Measurements from ENCODE around the gene DNM3.
"Not testable (repeated sequence)": the region's sequence is repeated elsewhere in the genome, so short reads cannot be mapped to it uniquely, and the experiment has no call there.

DNM3 gene

DNA sequence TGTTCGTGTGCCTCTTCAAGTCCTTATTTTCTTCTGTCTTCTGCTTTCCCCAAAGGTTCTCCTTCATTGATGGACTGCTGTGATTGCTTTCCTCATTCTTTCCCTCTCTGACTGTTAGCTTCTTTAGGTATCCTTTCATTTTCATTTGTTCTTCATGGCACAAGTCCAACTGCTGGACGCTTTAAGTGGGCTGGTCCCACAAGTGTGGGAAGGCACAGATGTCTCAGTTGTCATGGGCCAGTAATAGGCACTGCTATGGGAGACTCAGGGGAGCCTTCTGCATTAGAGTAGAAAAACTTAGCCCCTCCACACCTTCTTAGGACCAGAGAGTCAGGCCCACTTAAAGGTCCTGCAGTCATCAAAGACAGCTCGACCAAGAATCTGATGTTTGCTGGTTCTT is 456.8 kb downstream of the DNM3 start:
- no peak for DNase-seq

GRCh38 chr1:172298911-172299310 is 457.6 kb downstream of the DNM3 start:
- no peak for DNase-seq

DNA sequence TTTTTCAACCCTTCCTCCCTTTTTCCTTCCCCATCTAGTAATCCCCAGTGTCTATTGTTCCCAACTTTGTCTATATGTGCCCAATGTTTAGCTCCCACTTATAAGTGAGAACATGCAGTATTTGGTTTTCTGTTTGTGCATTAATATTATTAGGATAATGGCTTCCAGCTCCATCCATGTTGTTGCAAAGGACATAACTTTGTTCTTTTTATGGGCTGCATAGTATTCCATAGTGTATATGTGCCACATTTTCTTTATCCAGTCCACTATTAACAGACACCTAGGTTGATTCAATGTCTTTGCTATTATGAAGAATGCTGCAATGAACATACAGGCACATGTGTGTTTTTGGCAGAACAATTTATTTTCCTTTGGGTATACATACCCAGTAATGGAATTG is 458.2 kb downstream of the DNM3 start:
- no peak for DNase-seq

DNA sequence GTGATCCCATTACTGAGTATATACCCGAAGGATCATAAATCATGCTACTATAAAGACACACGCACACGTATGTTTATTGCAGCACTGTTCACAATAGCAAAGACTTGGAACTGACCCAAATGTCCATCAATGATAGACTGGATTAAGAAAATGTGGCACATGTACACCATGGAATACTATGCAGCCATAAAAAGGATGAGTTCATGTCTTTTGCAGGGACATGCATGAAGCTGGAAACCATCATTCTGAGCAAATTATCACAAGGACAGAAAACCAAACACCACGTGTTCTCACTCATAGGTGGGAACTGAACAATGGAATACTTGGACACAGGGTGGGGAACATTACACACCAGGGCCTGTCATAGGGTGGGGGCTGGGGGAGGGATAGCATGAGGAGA is 466.2 kb downstream of the DNM3 start:
- not testable (repeated sequence) for DNase-seq

DNA sequence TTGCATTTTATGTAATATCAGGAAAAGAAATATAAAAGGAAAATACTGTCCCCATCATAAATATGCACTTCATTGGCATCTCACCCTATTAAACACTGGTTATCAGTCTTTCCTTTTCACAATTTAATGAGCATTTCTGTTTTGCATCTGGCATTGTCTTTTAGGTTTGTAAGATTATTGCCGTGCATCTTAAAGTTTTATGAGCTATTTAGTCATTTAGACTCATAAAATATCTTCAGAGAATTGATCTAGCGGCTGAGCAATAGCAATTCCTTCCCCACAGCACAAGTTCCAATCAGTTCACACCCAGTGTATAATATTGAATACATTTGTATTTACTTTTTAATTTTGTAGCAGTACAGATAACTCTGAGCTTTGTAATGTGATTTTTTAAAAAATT is 466.8 kb downstream of the DNM3 start:
- no peak for DNase-seq

- no peak for DNase-seq
Measured at GRCh38 chr1:172308577-172308976, 467.3 kb downstream of the DNM3 start.

DNA sequence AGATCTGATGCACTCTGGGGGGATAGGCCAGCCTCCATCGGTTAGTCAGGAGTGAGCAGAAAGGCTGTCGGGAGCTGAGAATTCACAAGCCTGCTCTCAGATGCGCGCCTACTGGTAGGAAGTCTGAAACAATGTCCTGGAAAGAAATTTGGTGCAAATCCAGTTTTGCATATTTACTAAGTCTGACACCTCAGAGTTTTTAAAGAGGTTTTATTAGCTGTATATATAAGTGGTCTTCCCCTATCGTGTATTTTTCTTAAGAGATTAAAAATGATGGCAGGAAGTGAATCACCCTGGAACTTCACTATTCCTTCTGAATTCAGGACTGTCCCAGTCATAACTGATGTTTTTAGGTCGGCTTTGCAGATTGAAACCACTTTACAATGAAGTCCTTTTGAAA is 479.4 kb downstream of the DNM3 start:
- no peak for DNase-seq

GRCh38 chr1:172321451-172321850 is 480.2 kb downstream of the DNM3 start:
- no peak for DNase-seq

DNA sequence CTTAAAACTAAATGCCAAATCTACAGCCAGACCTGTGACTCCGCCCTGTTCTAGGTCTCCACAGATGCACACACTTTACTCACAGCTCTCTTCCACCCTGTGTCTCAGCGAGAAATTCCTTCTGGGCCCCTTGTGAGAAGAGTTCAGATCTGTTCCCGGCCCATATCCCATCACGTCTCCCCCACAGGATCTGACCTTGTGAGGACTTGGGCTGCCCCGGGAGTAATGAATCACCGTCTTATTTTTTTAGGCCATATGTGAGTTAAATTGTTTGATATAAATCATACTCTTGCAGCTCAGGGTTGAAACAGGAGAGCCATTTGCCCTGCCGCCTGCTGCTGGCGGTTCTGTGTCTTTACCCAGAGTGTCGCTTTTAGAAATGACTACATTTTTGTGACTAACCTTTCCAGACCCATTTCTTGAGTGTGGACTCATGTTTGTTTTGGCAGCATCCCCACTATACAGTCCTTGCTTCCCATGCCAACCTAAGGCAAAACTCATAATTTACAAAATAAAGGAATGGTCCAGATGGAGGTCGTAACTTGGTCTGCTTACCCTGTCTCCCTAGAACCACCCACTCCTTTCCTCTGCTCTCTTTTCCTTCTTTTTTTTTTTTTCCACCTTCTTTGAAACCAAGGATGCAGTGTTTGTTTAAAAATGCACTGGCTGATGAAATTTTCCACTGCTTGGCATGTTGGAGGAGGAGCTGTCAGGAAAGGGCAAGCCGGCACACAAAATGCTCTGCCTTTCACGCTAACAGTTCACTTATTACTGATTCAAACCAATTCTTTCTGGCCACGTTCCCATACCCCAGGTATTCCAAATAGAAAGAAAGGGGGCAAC is 481.1 kb downstream of the DNM3 start:
- peak; percentile 99 for DNase-seq

DNA sequence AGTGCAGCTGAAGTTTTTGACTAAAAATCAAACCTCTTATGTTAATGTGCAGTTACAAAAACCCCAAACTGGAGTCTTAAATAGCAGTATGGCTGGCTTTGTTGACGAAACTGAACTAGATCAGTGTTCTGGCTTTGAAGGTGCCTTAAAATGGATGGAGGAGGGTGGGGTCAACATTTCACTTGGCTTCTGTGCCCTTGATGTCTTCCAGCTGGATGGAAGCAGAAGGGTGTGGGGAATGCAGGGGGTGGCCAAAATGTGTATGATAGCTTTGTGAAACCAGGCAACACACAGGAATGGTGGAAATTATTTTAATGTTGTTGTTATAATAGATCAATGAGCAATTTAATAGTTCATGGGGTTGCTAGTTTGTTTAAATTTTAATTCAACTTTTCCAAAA is 482.4 kb downstream of the DNM3 start:
- DNase-seq = no peak

DNA sequence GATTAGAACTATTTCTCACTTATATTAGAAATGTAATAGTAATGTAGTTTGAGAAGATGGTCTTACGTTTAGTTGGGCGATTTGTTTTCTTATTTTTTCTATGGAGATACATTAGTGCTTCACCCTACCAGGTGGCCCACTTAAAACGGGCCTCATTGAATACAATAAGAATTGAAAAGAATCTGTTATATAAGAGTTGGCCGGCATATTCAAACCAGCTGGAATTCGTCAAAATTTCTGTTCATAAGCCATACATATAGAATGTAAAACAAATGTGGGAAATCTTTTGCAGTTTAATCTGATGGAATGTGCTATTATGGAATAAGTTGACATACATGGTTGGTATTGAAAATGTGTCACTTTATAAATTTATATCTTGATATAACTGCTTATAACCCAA is 482.8 kb downstream of the DNM3 start:
- DNase-seq = no peak

GRCh38 chr1:172324761-172325160 is 483.5 kb downstream of the DNM3 start:
- no peak for DNase-seq

DNA sequence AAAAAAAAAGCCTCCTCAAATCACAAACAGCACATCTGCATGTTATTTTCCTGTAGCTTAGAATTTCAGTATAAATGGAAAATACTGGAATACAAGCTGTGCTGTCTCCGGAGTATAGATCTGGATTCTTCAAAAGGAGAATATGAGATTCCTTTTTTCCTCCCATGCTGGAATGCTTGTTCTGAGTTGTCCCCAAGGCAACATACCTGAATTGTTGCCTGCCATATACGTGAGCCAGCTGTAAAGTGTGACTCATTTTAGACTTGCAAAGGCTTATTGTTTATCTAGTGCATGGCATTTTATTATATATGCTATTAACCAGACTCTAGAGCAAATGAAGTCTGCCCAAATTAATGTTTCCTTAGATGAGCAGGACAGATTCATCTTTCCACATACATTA is 484.2 kb downstream of the DNM3 start:
- DNase-seq = no peak

DNA sequence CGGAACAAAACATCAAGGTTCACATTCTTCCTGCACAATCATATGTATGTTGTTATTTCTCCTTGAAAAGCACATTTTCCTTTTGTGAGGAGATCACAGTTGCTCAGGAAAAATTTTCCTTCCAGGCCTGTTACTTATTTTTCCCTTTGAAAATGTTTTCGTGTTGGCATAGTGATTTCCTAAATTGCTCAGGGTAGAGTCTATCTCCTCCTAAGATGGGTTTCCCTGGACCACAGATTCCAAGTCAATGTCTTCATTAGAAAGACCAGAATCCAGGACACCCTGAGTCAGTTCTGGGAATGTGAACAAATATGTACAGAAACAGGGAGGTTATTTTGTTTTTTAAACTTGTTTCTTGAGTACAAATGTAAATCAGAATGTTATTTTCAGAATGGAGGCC is 484.8 kb downstream of the DNM3 start:
- DNase-seq = no peak

DNA sequence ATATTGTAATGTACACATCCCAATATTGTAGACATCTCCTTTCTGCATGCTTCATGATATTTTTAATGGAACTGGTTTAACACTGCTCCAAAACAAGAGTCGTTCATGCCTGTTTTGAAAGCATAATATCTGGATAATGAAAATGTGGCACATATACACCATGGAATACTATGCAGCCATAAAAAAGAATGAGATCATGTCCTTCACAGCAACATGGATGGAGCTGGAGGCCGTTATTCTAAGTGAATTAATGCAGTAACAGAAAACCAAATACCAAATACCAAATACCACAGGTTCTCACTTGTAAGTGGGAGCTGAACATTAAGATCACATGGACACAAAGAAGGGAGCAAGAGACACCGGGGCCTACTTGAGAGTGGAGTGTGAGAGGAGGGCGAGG is 487.0 kb downstream of the DNM3 start:
- no peak for DNase-seq

DNA sequence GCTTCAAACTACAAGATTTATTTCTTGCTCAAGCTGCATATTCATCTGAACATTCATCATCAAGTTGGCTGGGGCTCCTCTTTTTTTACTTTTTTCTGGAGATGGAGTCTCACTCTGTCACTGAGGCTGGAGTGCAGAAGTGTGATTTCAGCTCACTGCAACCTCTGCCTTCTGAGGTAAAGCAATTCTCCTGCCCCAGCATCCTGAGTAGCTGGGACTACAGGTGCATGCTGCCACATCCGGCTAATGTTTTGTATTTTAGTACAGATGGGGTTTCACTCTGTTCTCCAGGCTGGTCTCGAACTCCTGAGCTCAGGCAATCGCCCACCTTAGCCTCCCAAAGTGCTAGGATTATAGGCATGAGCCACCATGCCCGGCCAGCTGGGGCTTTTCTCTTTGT is 490.9 kb downstream of the DNM3 start:
- no peak for DNase-seq

GRCh38 chr1:172335377-172335776 is 494.1 kb downstream of the DNM3 start:
- no peak for DNase-seq

- DNase-seq = no peak
Measured at GRCh38 chr1:172338295-172338735, 497.0 kb downstream of the DNM3 start.

- DNase-seq = no peak
Measured at GRCh38 chr1:172339842-172340241, 498.5 kb downstream of the DNM3 start.

DNA sequence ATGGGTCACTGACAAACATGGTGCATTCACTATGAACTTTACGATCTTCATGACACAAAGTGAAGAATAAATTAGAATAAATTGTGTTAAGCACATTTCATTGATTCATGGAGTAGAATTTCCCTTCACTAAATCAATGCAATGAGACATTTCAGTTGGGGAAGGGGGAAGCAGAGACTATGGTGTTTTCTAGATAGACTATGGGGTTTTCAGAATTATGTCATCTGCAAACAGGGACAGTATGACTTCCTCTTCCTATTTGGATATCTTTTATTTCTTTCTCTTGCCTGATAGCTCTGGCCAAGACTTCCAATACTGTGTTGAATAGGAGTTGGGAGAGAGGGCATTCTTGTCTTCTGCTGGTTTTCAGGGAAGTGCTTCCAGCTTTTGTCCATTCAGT is 499.2 kb downstream of the DNM3 start:
- DNase-seq = no peak

DNA sequence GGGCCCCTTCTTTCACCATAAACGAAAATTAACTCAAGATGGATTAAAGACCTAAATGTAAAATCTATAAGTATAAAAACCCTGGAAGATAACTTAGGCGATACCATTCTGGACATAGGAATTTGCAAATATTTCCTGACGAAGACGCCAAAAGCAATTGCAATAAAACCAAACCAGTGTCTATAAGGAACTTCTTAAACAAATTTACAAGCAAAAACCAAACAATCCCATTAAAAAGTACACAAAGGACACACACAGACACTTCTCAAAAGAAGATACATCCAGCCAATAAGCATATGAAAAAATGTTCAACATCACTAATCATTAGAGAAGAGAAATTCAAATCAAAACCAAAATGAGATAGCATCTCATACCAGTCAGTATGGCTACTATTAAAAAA is 500.4 kb downstream of the DNM3 start:
- no peak for DNase-seq

DNA sequence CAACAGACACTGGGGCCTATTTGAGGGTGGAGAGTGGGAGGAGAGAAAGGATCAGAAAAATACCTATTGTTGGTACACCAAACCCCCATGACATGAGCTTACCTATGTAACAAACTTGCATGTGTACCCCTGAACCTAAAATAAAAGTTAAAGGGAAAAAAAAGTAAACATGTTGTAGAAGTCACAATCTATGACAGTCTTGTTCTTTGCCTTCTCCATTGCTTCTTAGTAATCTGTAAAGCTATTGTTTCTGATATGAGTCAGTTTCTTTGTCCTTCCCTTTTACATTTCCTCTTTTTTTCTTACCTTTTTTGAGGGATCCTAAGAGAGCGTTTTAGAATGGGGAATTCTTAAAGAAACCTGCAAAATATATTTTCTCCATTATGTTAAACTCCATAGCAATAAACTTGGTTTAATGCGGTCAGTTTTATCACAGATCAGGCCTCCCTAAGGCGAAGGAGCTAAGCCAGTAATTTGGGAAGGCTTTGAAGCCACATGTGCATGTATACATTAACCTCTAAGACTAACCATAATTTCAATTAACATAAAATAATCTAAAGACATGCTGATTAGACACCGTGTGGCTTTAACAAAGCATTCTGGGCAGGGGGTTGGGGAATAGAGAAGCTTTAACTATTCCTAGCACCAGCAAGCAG is 501.4 kb downstream of the DNM3 start:
- no peak for DNase-seq

DNA sequence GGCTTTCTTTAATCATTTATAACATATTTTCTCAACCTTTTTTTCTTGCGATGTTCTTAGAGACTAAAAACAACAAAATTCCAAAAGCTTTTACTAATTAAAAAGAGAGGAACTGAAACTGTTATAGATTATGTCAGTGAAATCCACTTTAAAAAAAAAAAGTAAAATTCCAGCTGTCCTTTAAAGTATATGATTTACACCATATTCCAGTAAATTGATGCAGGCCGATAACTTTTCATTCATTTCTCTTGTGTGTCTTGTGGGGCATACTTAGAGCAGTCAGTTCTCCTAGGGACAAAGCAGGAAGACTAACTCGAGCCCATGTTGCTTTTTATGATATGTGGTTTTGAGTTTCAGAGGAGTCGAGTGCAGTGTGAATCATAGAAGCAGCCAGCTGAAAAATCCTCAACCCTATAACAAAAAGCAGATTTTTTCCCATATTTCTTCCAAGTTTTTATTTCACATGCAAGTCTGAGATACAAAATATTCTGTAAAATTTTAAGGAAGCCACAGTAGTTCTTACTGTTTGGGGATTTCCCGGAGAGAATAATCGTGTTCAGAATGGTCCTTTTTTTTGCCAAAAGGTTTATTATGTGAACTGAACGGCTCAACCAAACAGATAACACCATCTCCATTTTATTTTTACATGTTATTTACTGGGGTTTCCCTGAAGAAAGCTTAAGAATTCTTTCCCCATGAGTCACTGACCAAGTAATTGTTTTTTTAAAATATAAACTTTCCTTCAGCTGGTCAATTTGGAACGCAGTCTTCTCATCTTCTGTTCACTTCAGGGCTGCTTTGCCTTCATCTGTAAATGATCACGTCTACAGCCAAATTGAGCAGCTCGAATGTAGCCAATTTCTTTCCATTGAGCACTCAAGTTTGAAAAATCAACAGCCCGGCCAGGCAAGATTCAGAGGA is 502.2 kb downstream of the DNM3 start:
- DNase-seq = no peak

GRCh38 chr1:172344444-172344843 is 503.1 kb downstream of the DNM3 start:
- no peak for DNase-seq

All from GOT3 (cell line).